GM12873 (cell line): ENCODE measurements around the gene C3orf20.

Source experiments
- CTCF ChIP-seq: IDR thresholded peaks from 2 replicates; pipeline ENCODE4 v1.5.1; 2012; ENCODE audit warnings: low read depth, mild to moderate bottlenecking, moderate library complexity, low read length, control low read depth; ENCODE audit not compliant: insufficient read depth; ENCODE audit errors: missing control alignments

C3orf20 gene

GRCh38 chr3:14767245-14768051 is 92.5 kb downstream of the C3orf20 start:
- no peak for TF ChIP-seq CTCF

GRCh38 chr3:14768182-14768790 is 93.3 kb downstream of the C3orf20 start:
- TF ChIP-seq CTCF: no peak

GRCh38 chr3:14768881-14769280 is 93.9 kb downstream of the C3orf20 start:
- TF ChIP-seq CTCF: no peak

GRCh38 chr3:14769544-14770325 is 94.8 kb downstream of the C3orf20 start:
- TF ChIP-seq CTCF: no peak

- TF ChIP-seq CTCF: no peak
Observed at GRCh38 chr3:14770591-14770990, 95.7 kb downstream of the C3orf20 start.

- no peak for TF ChIP-seq CTCF
Observed at GRCh38 chr3:14771593-14772497, 96.9 kb downstream of the C3orf20 start.
